Muscle layer of duodenum (tissue), 2 donors: Measurements from ENCODE around the gene ZNF669.

Source experiments
- H3K27ac ChIP-seq: one replicate; pipeline ENCODE4 v1.7.0; 2013; ENCODE audit warnings: mild to moderate bottlenecking, low read length
- H3K27me3 ChIP-seq: one replicate; pipeline ENCODE4 v1.7.0; 2013; ENCODE audit warnings: low read depth, mild to moderate bottlenecking, control low read depth, low read length
- H3K36me3 ChIP-seq, 2 donors: one replicate each; pipeline ENCODE4 v1.7.0; 2013; ENCODE audit warnings: low read length in 2 of 2, control low read depth in 1 of 2, mild to moderate bottlenecking in 1 of 2; ENCODE audit not compliant: insufficient read depth in 2 of 2, control insufficient read depth in 1 of 2
- H3K4me1 ChIP-seq, 2 donors: one replicate each; pipeline ENCODE4 v1.7.0; 2013; ENCODE audit warnings: low read length in 2 of 2, mild to moderate bottlenecking in 2 of 2, control low read depth in 1 of 2, moderate library complexity in 1 of 2; ENCODE audit not compliant: insufficient read depth in 2 of 2, control insufficient read depth in 1 of 2
- H3K4me3 ChIP-seq, 2 donors: one replicate each; pipeline ENCODE4 v1.7.0; 2013; ENCODE audit warnings: low read length in 2 of 2, low read depth in 1 of 2, mild to moderate bottlenecking in 1 of 2
- H3K9me3 ChIP-seq, 2 donors: one replicate each; pipeline ENCODE4 v1.7.0; 2013; ENCODE audit warnings: low read length in 2 of 2, control low read depth in 1 of 2, mild to moderate bottlenecking in 1 of 2; ENCODE audit not compliant: control insufficient read depth in 1 of 2
- donor health status: healthy.

ZNF669 gene

DNA sequence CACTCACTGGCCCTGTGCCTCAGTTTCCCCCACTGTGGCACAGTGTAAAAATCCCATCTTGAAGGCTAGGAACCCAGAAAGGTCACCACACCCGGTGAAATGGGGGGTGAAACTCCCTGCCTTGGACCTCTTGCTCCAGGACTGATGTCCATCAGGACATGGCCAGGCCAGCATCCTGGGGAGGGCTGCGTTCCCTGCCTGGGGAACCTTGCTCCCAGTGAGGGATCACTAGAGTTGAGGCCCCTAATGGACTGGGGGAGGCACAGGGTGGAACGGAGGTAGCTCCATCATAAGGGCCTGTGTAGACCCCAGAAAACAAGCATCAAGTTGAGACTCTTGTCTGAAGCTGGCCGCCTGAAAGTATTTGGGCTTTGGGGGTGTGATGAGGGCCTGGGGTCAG is 15.2 kb downstream of the ZNF669 start:
- Histone ChIP-seq H3K36me3 (no peaks in the 10 kb centered on the region), H3K27me3 (no peaks in the 10 kb centered on the region), H3K4me1 (no peaks in the 10 kb centered on the region), H3K9me3 (no peaks in the 10 kb centered on the region), H3K4me3 (no peak overlapping the region), H3K27ac (no peak overlapping the region)

- Histone ChIP-seq H3K27ac (no peak overlapping the region), H3K4me1 (no peaks in the 10 kb centered on the region), H3K9me3 (no peaks in the 10 kb centered on the region), H3K4me3 (no peak overlapping the region), H3K27me3 (no peaks in the 10 kb centered on the region), H3K36me3 (no peaks in the 10 kb centered on the region)
Observed at GRCh38 chr1:247087256-247087655, 16.9 kb downstream of the ZNF669 start.

DNA sequence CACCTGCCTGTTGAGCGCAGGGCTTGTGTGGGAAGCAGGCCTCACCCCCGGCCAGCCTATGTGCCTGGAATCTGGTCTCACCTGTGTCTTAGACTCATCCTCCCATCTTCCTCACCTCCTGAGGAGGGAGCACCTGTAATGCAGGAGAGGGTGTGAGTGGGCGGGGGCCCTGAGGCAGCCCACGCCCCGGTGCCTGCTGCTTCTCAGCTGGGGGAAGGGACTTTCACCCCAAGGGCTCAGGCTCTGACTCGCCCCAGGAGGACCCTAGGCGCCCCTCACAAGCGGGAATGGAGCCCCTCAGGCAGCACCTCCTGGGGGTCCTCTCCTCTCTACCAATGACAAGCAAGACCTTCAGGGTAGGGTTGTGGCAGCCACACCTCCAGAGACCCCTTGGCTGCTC is 18.8 kb downstream of the ZNF669 start:
- H3K9me3 ChIP-seq, result no peaks in the 10 kb centered on the region
- H3K36me3 ChIP-seq, result no peaks in the 10 kb centered on the region
- H3K27ac ChIP-seq, result no peak overlapping the region
- H3K27me3 ChIP-seq, result no peaks in the 10 kb centered on the region
- H3K4me1 ChIP-seq, result no peaks in the 10 kb centered on the region
- H3K4me3 ChIP-seq, result no peak overlapping the region

DNA sequence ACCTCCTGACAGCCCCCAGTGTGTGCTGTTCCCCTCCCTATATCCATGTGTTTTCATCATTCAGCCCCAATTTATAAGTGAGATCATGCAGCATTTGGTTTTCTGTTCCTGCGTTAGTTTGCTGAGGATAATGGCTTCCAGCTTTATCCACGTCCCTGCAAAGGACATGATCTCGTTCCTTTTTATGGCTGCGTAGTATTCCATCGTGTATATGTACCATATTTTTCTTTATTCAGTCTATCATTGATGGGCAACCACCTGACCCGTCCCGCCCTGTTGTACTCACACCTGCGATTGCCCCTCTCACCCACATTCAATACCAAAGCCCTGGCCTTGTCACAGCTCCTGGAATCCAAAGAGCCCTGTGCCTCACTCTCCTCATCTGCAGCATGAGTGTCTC is 19.4 kb downstream of the ZNF669 start:
- H3K4me1 ChIP-seq, result no peaks in the 10 kb centered on the region
- H3K4me3 ChIP-seq, result no peak overlapping the region
- no peak overlapping the region for H3K27ac ChIP-seq
- no peaks in the 10 kb centered on the region for H3K36me3 ChIP-seq
- H3K27me3 ChIP-seq, result no peaks in the 10 kb centered on the region
- no peaks in the 10 kb centered on the region for H3K9me3 ChIP-seq

DNA sequence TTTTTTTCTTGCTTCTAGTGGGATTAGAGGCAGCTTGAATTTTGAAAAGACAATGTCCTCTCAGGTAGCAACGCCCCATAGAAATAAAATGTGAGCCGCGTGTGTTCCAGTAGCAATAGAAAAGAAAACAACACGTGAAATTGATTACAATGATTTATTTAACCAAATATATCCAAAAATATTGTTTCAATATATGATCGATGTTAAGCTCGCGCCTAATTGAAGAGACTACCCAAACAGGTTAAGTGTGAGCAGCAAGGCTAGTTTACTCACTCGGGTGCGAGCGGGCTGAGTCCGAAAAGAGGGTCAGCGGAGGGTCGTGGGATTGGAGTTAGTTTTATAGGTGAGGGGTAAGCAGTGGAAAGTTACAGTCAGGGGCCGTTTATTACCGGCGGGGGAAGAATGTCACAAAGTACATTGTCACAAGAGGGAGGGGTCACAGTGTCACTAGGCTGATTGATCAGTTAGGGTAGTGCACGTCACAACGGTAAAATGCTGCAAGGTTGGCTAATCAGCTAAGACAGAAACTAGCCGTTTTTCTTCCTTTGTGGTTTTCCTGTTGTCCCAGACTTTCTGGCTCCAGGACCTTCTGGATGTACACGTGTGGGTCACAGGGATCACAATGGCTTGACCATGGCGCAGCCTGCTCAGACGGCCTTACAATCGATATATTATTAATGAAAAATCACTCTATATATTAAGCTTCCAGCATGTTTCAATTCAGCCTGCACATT is 24.8 kb downstream of the ZNF669 start:
- Histone ChIP-seq H3K27ac (peak overlapping the region; percentile 69), H3K4me3 (peak overlapping the region; percentile 84 to 88), H3K36me3 (no peaks in the 10 kb centered on the region), H3K9me3 (no peaks in the 10 kb centered on the region), H3K4me1 (peaks cover 4 to 8% of the 10 kb centered on the region in 2 donors), H3K27me3 (no peaks in the 10 kb centered on the region)

DNA sequence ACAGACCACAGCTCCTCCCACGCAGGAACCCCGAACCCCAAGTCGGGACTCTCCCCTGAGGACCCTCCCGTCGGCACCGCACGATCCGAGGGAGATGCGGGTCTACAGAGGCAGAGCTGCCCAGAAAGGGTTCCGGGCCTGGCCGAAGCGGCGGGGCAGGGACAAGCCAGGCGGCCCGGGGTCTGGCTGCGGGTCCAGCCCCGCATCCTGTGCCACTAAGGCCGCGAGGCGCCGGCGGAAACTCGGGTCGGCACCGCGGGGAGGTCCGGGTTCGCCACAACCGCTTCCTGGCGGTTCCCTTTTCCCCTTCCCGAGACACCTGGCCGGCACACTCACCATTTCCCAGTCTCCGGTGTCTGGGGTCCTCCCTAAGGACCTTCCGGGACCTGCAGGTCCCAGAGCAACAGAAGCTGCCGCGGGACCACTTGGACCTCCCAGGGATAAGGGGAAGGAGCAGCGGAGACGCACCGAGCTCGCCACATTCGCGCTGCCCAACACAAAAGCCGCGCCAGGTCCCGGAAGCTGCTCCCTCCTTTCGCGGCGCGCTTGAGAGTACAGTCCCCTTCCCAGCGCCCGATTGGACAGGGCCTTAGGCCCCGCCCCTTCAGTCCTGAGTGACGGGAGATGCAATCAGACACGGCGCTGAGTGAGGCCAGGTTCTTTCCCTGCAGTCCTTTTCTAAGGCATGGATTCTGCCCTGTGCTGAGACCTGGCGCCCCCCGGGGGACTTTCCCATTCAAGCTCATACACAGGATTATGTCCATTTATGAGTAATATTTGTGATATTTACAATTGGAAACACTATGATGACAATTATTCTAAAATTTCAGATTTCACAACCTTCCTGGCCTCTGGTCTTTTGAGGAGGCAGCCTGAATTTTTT is 25.7 kb downstream of the ZNF669 start, which contains the start of gene ZNF670:
Gene ZNF670 (minus strand): TSS at position 554 of the 883 bp plus-strand sequence. CDS start 215 bp downstream, at position 339.
- peak within 1 kb of the TSS; percentile 69 for H3K27ac ChIP-seq
- peaks cover 4 to 8% of the 10 kb centered on the region in 2 donors for H3K4me1 ChIP-seq
- peak within 1 kb of the TSS; percentile 84 to 88 for H3K4me3 ChIP-seq
- H3K9me3 ChIP-seq, result no peaks in the 10 kb centered on the region
- no peaks in the 10 kb centered on the region for H3K27me3 ChIP-seq
- no peaks in the 10 kb centered on the region for H3K36me3 ChIP-seq

DNA sequence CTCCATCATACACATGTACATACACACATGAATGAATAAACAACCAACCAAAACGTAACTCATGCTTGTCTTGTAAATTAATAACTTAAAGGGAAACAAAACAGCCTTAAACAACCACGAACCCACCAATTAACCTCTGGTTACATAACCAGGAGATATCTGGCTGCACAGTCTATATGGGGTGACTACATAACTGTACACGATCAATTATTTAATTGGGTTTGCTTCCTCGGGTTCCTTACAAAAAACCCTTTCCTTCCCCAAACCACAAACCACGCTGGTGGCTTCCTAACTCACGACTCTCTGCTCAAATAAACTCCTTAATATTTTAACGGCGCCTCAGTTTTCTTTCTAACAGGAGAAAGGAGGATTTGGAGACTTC is 26.3 kb downstream of the ZNF669 start:
- no peaks in the 10 kb centered on the region for H3K27me3 ChIP-seq
- peak overlapping the region; percentile 84 to 88 for H3K4me3 ChIP-seq
- H3K27ac ChIP-seq, result peak overlapping the region; percentile 69
- peaks cover 4 to 8% of the 10 kb centered on the region in 2 donors for H3K4me1 ChIP-seq
- H3K9me3 ChIP-seq, result no peaks in the 10 kb centered on the region
- H3K36me3 ChIP-seq, result no peaks in the 10 kb centered on the region

DNA sequence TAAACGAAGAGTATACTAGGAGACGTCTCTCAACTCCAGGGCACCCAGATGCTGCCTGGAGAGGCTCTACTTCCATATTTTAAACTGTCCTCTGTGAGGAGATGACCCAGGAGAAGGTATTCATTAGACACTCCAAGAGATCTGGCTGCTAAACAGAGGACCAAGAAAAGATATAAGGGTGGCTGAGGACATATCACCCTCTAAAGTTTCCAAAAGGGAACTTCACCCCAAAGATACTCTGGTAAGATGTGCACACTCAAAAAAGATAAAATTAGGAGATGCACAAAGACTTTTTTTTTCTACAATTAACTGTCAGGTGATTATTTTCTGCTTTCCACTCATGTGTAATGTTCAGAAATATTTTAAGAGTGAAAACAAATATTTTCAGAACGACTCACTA is 26.9 kb downstream of the ZNF669 start:
- Histone ChIP-seq H3K4me1 (peaks cover 4 to 8% of the 10 kb centered on the region in 2 donors), H3K4me3 (peak overlapping the region in 1 of 2 donors; percentile 88), H3K9me3 (no peaks in the 10 kb centered on the region), H3K27me3 (no peaks in the 10 kb centered on the region), H3K27ac (no peak overlapping the region), H3K36me3 (no peaks in the 10 kb centered on the region)

DNA sequence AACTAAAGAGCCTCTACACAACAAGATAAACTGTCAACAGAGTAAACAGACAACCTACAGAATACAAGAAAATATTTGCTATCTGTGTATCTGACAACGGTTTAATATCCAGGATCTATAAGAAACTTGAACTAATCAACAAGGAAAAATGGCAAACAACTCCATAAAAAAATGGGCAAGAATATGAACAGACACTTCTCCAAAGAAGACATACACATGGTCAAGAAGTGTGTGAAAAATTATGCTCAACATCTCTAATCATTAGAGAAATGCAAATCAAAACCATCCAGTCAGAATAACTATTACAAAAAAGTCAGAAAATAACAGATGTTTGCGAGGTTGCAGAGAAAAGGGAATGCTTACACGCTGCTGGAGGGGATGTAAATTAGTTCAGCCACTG is 33.5 kb downstream of the ZNF669 start:
- no peaks in the 10 kb centered on the region for H3K36me3 ChIP-seq
- no peaks in the 10 kb centered on the region for H3K4me1 ChIP-seq
- H3K27ac ChIP-seq, result no peak overlapping the region
- no peak overlapping the region for H3K4me3 ChIP-seq
- no peaks in the 10 kb centered on the region for H3K27me3 ChIP-seq
- H3K9me3 ChIP-seq, result peaks cover 0 to 4% of the 10 kb centered on the region in 2 donors

DNA sequence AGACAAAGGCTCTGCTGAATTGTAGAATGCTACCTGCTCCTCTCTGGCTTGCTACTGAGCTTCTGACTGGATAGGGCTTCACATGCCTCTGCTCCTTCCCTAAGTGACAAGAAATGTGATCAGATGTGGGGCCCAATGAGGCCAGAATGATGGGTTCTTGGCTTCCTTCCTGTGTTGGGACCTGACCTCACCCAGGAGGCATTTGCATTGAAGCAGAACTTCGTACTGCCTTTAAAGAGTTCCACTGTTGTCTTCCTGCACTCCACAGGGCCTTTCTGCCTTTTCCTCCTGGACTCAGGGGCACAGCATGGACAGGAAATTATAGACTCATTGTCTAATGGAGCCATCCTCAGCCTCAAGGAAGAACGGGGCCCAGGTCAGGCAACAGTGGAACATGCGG is 39.9 kb downstream of the ZNF669 start:
- no peak overlapping the region for H3K4me3 ChIP-seq
- H3K27me3 ChIP-seq, result no peaks in the 10 kb centered on the region
- no peak overlapping the region for H3K27ac ChIP-seq
- H3K4me1 ChIP-seq, result no peaks in the 10 kb centered on the region
- peaks cover 0 to 6% of the 10 kb centered on the region in 2 donors for H3K9me3 ChIP-seq
- no peaks in the 10 kb centered on the region for H3K36me3 ChIP-seq

- H3K36me3 ChIP-seq, result no peaks in the 10 kb centered on the region
- peaks cover 5 to 10% of the 10 kb centered on the region in 2 donors for H3K9me3 ChIP-seq
- no peaks in the 10 kb centered on the region for H3K4me1 ChIP-seq
- H3K4me3 ChIP-seq, result no peak overlapping the region
- H3K27ac ChIP-seq, result no peak overlapping the region
- H3K27me3 ChIP-seq, result no peaks in the 10 kb centered on the region
Observed at GRCh38 chr1:247060771-247061170, 43.4 kb downstream of the ZNF669 start.
